NT2/D1 (cell line): ENCODE measurements around the gene OXCT2.

Experiments used
- SUZ12 ChIP-seq: IDR thresholded peaks from 2 replicates; pipeline ENCODE4 v1.6.1; 2011; ENCODE audit not compliant: insufficient read length, insufficient read depth; ENCODE audit errors: extremely low read depth
- YY1 ChIP-seq: IDR thresholded peaks from 2 replicates; pipeline ENCODE4 v1.6.1; 2011; ENCODE audit not compliant: insufficient read length, insufficient read depth
- ZNF274 ChIP-seq: IDR thresholded peaks from 2 replicates; pipeline ENCODE4 v1.6.1; 2011; ENCODE audit warnings: mild to moderate bottlenecking, low read depth, low read length

- TF ChIP-seq SUZ12 = no peak
- TF ChIP-seq ZNF274 = no peak
- TF ChIP-seq YY1 = no peak
Measured at GRCh38 chr1:39729030-39729429, 42.1 kb downstream of the OXCT2 start.
